Kidney (tissue), 14 donors: ENCODE measurements around the gene PSEN2. TPM values are rescaled to one million over a fixed set of nuclear protein-coding genes. Genes with fewer than 3 reads are reported as not detected.

Source experiments
- DNase-seq, 5 donors: peaks; one replicate each; pipeline ENCODE4 v3.0.0-alpha.2; 2013 to 2020
- FAIRE-seq: peaks from 2 replicates; lab custom pipeline; 2012; peaks lifted over from hg19 to GRCh38; lab: Jason Lieb, UNC
- H3K27ac ChIP-seq, 2 donors: one replicate each; pipeline ENCODE4 v1.7.0; 2013; ENCODE audit warnings: low read depth in 2 of 2, low read length in 2 of 2, inconsistent platforms in 1 of 2
- H3K27me3 ChIP-seq: one replicate; pipeline ENCODE4 v1.7.1; 2013; ENCODE audit warnings: low read length, inconsistent platforms; ENCODE audit not compliant: control insufficient read depth, insufficient read depth
- H3K36me3 ChIP-seq, 3 donors: one replicate each; pipeline versions ENCODE4 v1.7.0 to v1.7.1; 2013; ENCODE audit warnings: low read length in 3 of 3, control low read depth in 1 of 3, inconsistent platforms in 1 of 3; ENCODE audit not compliant: insufficient read depth in 3 of 3, control insufficient read depth in 2 of 3
- H3K4me1 ChIP-seq, 3 donors: one replicate each; pipeline versions ENCODE4 v1.7.0 to v1.7.1; 2013; ENCODE audit warnings: low read length in 3 of 3, inconsistent platforms in 1 of 3, low read depth in 1 of 3; ENCODE audit not compliant: control insufficient read depth in 2 of 3, insufficient read depth in 2 of 3
- H3K4me3 ChIP-seq, 3 donors: one replicate each; pipeline versions ENCODE4 v1.7.0 to v1.8.1; 2013; ENCODE audit warnings: low read length in 3 of 3, control low read depth in 1 of 3, inconsistent platforms in 1 of 3
- H3K9ac ChIP-seq, 3 donors: one replicate each; pipeline versions ENCODE4 v1.7.0 to v1.7.1; 2013; ENCODE audit warnings: low read length in 3 of 3, control low read depth in 1 of 3, inconsistent platforms in 1 of 3
- H3K9me3 ChIP-seq, 3 donors: one replicate each; pipeline versions ENCODE4 v1.7.0 to v1.7.1; 2013; ENCODE audit warnings: low read length in 3 of 3, control low read depth in 1 of 3, inconsistent platforms in 1 of 3; ENCODE audit not compliant: control insufficient read depth in 2 of 3, insufficient read depth in 1 of 3
- CTCF ChIP-seq: IDR thresholded peaks from 3 replicates; pipeline ENCODE4 v1.5.1; 2012; ENCODE audit warnings: mild to moderate bottlenecking, moderate library complexity, borderline replicate concordance; ENCODE audit not compliant: insufficient read depth; ENCODE audit errors: extremely low read depth
- intact Hi-C: fragments of 100-400 bp; cut with DNase I; formaldehyde crosslinking; loops from one replicate; pipeline ENCODE4 v1.11.1; 2022
- polyA plus RNA-seq: library from polyadenylated mRNA; stranded (reverse); fragments of 350-450 nt; fragmentation: Illumina TruSeq; extraction: RNeasy Lipid Tissue Mini Kit (QIAGEN cat#74804); gene quantifications from one replicate; pipeline ENCODE4 v1.2.3, GENCODE V29; 2014; ENCODE audit warnings: low read depth, low replicate concordance; ENCODE audit not compliant: insufficient read depth
- total RNA-seq: library from RNA; stranded (reverse); fragmentation: NEBNext Ultra II Directional; extraction: Animal tissue kit (Norgen Biotek cat#: 25700); gene quantifications from one replicate; pipeline ENCODE4 v1.2.1, GENCODE V29; 2021
- donor health status: control.
- donor health status: control.
- donor health status: control.
- donor health status: control.
- donor health status: control.
- donor health status: DM: yes; HTN: yes; CAD: no.
- donor health status: Normal renal cell carcinoma (clear cell type).

Gene PSEN2
- total and polyA plus RNA-seq, 2 donors from 2014 or later: 22.6 to 25.6 TPM

- Histone ChIP-seq H3K9ac (no peak overlapping the region), H3K9me3 (no peaks in the 10 kb centered on the region), H3K4me3 (no peak overlapping the region), H3K4me1 (peaks cover 4 to 27% (median 9%) of the 10 kb centered on the region in 3 donors), H3K27ac (no peak overlapping the region), H3K36me3 (peaks cover 0 to 3% (median 0%) of the 10 kb centered on the region in 3 donors), H3K27me3 (no peaks in the 10 kb centered on the region)
- intact Hi-C loops: no loop called here
- no peak for DNase-seq
- no peak for TF ChIP-seq CTCF
- FAIRE-seq: no peak
Observed at GRCh38 chr1:226884966-226885820, 14.8 kb downstream of the PSEN2 start.

- Histone ChIP-seq H3K36me3 (peaks cover 0 to 3% (median 1%) of the 10 kb centered on the region in 3 donors), H3K27ac (peak overlapping the region in 1 of 2 donors; percentile 29), H3K4me1 (peaks cover 4 to 27% (median 9%) of the 10 kb centered on the region in 3 donors), H3K27me3 (no peaks in the 10 kb centered on the region), H3K9ac (no peak overlapping the region), H3K4me3 (no peak overlapping the region), H3K9me3 (no peaks in the 10 kb centered on the region)
- DNase-seq: no peak
- no peak for FAIRE-seq
- no peak for TF ChIP-seq CTCF
- intact Hi-C loops: no loop called here
Observed at GRCh38 chr1:226886122-226886901, 15.9 kb downstream of the PSEN2 start.

DNA sequence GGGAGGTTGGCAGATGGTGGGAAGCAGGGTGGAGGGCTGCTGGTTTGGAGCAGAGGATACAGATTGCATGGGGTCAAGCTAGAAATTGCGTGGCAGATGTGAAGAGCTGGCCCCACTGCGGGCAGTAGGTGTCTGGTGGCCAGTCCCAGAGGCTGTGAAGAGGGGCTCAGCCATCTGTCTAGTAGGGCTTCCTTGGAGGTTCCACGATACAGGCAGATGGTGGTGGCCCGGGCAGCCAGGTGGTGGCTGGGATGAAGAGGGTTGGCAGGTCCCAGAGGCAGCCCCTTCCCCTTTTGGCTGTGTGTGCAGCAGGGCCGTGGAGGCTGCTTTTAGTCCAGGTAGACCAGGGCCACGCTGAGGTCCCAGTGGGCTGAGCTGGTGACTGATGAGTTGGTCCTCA is 16.6 kb downstream of the PSEN2 start:
- no peak overlapping the region for H3K27ac ChIP-seq
- H3K9ac ChIP-seq: no peak overlapping the region
- TF ChIP-seq CTCF: no peak
- H3K9me3 ChIP-seq: no peaks in the 10 kb centered on the region
- no peak for DNase-seq
- intact Hi-C loops: no loop called here
- peaks cover 0 to 3% (median 2%) of the 10 kb centered on the region in 3 donors for H3K36me3 ChIP-seq
- no peak for FAIRE-seq
- no peak overlapping the region for H3K4me3 ChIP-seq
- peaks cover 4 to 26% (median 9%) of the 10 kb centered on the region in 3 donors for H3K4me1 ChIP-seq
- no peaks in the 10 kb centered on the region for H3K27me3 ChIP-seq
